NCI-H345 (cell line): ENCODE results near the gene LRRC57.

ENCODE experiments used
- DNase-seq: peaks from one replicate; lab custom pipeline; 2025; lab: John Stamatoyannopoulos, UW

Gene LRRC57

DNA sequence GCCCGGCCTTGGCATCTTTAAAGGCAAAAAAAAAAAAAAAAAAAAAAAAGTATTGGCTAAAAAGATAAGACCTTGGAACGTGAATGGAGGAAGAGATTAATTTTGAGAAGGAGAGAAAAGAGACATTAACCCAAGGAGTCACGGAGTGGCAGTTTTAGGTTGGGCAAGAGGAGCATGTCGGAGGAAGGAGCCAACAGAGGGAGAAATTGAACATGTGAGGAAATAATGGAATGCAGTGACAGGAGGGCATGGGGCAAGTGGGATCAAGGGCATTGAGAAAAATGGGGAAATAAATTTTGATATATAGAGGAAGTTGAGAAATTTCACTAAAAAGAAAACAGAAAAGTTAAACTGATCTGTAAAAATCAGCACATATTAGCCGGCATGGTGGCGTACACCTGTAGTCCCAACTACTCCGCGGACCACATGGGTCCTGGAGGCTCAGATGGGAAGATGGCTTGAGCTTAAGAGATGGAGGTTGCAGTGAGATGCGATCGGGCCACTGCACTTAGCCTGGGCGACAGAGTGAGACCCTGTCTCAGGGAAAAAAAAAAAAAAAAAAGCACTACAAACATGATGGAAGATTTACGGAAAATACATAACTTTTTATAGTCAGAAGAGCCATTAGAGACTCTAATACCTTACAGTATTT, 1.3 kb upstream of the LRRC57 start:
- DNase-seq, result no peak

- no peak for DNase-seq
Measured at GRCh38 chr15:42549032-42549491, 469 bp upstream of the LRRC57 start.

- no peak for DNase-seq
Measured at GRCh38 chr15:42547918-42548248, 710 bp downstream of the LRRC57 start.

DNA sequence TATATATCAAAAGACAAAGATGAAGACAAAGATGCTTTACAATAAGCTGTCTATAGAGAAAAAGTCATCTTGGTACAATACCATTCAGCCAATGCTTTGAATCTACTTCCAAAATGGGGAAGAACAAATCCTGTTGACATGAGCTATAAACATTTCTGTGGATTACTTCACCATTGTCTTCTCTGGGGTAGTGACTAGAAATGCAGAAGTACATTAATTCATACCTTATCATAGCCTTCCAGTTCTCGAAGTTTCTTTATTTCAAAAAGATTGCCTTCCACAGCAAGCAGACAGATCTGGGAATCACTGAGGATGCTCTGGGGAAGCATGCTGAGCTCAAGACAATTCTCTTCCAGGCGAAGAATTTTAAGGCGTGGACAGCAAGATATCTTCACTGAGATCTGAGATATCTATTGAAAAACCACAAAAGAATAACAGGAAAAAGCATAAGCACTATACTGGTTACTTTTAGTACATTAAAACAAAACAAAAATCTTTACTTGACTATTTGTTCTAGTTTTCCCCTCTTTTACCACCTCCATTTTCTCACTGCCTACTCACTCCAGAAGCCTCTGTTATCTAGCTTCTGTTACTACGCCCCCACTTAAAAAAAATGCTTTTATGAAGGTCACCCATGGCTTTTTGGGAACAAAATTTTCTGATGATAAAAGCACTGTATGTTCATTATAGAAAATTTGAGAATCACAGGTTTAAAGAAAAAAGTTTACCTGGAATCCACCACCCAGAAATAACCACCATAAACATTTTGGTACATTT, 3.6 kb downstream of the LRRC57 start:
- no peak for DNase-seq

DNA sequence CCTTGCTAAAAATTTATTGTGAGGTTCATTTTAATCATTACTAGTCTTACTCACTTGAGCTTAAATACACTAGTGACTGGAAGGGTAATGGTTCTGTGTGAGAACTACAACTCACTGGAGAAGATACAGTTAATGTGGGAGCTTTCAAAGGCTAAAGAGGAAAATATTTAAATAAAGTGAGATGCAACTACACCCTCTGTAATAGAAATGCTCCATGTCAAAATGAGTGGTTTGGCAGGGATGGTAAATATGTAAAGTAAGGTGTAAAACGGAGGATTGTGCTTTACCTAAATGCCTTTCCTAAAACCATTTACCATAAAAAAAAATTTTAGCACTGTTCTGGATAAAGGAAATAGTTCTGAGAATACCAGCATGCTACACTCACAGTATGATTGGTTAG, 15.3 kb downstream of the LRRC57 start:
- DNase-seq, result no peak

- DNase-seq, result no peak
Measured at GRCh38 chr15:42528970-42529369, 19.6 kb downstream of the LRRC57 start.

DNA sequence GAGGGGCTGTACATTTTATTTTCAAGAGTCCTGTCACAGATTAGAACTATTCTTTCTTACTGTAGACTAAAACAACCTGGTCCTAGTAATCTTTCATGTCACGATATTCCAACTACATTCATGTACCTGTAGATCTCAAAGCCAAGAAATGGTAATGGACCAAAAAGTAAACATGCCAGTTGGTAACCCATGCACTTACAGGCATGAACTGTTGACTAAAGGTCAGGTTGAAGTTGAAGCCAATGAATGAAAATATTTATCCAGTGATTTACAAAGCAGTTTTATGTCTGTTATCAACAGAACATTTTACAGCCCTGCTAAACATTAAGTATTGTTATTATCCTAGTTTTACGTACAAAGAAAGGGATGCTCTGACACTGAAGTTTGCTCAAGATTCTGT, 25.3 kb downstream of the LRRC57 start:
- DNase-seq, result peak; percentile 1

DNA sequence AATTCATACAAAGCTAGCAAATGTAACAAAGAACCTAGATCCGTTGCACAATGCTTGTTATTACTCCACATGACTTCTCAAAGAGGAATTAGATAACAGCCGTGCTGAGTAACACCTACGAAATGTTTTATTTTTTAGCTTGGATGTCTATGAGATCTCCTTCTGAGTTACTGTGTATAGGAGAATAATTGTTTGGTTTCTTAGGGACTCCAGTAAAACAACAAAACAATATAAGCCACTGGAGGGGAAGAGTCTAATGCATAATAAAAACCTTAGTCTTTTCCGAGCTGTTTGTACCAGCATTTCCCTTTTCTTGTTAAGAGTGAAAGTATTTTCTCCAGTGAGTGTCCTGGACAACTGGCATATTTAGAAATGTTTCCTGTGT, 37.6 kb downstream of the LRRC57 start:
- DNase-seq, result no peak

DNA sequence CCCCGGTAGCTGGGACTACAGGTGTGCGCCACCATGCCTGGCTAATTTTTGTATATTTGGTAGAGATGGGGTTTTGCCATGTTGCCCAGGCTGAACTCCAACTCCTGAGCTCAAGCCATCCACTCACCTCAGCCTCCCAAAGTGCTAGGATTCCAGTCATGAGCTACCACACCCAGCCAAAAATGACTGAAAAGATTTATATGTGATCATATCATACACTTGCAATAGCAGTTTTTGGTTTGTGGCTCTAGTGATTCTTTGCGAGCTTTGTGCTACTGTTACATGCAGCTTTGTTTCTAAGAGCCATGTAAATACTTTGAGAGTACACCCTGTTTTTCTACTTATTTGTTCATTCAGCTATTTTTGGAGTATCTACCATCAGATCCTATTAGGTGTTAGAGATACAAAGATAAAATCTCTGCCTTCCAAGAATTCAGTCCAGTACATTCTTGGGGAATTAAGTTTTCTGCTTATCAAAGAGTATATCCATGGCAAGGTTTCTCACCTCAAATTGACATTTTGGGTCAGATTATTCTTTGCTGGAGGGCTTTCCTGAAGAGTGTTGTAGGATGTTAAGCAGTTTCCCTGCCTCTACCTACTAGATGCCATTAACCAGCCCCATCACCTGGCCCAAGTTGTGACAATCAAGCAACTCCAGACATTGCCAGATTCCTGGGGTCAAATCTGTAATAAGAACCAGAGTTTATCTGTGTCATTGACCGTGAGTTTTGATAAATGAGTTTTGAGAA, 38.2 kb downstream of the LRRC57 start:
- no peak for DNase-seq

DNA sequence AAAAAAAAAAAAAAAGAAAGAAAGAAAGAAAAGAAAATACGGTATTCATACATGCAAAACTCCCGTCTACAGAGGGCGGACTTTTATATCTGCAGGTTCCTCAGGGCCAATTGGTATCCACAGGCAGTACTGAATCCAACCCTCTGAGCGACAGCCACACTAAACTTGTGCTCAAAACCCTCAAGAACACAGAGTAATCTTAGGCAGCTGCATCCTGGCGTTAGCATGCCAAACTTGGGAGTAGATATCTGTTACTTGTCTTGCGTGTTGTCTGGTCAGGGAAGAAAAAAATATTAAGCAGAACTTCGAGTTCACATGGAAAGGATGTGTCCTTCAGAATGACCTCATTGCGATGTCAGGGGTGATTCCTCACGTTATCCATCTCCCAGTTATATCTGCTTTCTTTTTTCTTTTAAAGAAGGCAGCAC, 40.3 kb downstream of the LRRC57 start:
- no peak for DNase-seq

DNA sequence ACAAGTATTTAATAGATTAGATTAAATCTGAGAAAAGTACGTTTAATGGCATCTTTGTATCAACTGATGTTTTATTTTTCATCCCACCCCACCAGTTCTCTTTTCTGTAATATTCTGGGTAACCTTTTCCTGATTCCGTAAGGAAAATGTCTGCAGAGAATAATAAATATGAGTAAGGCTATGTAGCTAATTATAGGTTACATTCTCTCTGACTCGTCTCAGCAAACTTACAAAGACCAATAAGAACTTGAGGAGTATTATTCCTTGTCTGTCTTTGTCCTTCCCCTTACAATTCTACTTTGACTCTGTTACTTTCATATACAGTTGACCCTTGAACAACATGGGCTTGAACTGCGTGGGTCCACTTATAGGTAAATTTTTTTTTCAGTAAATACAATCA, 41.1 kb downstream of the LRRC57 start:
- DNase-seq, result no peak

DNA sequence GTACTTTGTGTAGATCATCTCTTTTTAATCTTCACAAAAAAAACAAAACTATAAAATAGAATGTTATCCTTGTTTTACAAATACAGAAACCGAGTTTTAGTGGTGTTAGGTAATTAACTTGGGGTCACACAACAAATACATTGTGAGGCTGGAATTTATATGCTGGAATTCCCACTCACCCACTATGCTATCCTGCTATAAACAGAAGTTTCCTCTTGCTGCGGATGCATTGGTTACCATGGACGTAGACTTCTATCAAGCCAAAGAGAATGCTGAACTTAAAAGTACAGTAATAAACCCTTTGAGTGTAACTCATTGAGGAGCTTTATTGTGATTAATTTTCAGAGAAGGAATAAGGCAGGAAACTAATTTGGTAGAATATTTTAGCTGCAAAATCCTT, 44.0 kb downstream of the LRRC57 start:
- no peak for DNase-seq

DNA sequence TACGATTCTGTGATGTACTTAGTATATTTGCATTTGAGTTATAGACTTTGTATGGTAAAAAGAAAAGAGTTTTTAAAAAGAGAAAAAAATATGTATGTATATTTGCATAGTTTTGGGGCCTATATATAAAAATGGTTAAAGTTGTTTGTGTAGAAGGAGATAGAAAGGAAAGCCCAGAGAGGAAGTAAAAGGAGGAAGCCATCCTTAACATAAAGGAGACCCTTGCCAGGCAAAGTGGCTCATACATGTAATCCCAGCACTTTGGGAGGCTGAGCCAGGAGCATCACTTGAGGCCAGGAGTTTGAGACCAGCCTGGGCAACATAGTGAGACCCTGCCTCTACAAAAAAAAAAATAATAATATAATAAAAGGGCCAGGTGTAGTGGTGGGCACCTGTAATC, 44.8 kb downstream of the LRRC57 start:
- no peak for DNase-seq

- no peak for DNase-seq
Measured at GRCh38 chr15:42502477-42502876, 46.1 kb downstream of the LRRC57 start.

DNA sequence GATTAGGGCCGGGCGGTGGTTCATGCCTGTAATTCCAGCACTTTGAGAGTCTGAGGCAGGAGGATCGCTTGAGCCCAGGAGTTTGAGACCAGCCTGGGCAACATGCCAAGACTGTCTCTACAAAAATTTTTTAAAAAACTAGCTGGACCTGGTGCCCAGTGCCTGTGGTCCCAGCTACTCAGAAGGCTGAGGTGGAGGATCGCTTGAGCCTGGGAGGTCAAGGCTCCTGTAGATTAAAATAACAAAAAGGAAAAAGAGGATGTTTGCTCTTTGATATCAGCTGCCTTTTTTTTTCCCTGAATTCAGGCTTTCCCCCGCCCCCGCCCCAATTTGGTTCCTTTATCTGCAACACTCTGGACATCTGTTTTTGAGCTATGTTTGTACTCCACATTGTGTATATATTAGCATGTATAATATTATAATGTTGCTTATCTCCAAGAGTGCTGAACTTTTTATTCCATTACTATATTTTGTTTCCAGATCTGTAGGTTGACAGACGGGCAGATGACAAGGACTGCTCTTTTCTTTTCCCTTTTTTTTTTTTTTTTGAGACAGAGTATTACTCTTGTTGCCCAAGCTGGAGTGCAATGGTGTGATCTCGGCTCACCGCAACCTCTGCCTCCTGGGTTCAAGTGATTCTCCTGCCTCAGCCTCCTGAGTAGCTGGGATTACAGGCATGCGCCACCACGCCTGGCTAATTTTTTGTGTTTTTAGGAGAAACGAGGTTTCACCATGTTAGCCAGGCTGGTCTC, 48.6 kb downstream of the LRRC57 start:
- no peak for DNase-seq

GRCh38 chr15:42498212-42499068, 50.2 kb downstream of the LRRC57 start:
- DNase-seq, result no peak

DNA sequence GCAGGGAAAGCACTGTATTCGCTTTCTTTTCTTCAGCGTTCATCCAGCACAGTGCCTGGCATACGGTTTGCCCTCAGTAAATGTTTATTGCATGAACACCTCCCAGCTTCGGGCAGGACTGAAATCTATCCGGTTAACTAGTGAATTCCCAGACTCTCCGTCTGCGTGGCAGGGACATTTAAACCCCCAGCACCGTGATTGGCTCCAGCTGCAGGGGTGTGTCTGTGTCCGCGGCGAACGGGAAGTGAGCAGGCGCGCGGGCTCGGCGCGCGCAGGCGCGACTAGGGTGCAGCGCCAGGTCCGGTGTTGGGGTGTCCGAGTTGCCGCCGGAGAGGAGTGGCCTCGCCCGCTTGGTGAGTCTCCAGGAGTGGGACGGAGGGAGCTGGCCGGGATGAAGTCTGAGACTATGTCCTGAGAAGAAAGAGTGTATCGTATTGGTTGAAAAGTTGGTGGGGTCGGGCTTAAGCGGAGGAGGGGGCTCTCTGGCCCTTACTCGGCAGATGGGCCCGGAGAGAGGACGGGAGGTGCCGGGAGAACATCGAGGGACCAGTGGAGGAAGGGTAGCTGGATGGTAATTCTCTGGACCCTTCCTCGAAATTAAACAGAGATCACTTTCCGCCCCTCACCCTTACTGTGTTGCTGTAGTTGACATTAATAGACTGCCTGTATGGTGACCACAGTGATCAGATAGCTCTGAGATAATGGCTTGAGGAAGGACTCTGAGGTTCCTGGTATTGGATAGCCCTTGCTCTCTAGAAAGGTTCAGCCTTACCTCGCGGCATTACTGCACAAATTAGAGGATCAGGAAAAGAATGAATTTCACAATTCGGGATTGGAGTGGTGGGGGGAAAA, 53.0 kb downstream of the LRRC57 start, which contains the start of gene SNAP23:
SNAP23 (plus strand) TSS at position 274 of the 852 bp plus-strand sequence. CDS start 16,213 bp downstream, outside the sequence.
- peak; percentile 83 for DNase-seq

DNA sequence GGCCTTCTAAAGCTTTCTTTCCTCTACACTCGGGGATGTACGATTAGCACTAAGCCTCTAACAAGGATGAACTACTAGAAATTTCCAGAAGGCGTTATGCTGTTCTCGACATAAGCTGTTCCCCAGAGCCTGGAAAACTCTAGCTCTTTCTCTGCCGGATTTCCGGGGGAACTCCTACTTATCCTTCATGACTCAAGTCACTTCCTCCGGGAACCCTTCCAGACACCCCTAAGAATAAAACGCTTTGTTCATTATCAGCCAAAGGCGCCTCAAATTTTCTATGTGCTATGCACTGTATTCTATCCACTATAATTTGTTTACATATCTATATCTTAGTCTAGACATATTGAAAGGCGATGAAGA, 53.6 kb downstream of the LRRC57 start:
- peak; percentile 6 for DNase-seq

- DNase-seq, result no peak
Measured at GRCh38 chr15:42493679-42494078, 54.9 kb downstream of the LRRC57 start.

DNA sequence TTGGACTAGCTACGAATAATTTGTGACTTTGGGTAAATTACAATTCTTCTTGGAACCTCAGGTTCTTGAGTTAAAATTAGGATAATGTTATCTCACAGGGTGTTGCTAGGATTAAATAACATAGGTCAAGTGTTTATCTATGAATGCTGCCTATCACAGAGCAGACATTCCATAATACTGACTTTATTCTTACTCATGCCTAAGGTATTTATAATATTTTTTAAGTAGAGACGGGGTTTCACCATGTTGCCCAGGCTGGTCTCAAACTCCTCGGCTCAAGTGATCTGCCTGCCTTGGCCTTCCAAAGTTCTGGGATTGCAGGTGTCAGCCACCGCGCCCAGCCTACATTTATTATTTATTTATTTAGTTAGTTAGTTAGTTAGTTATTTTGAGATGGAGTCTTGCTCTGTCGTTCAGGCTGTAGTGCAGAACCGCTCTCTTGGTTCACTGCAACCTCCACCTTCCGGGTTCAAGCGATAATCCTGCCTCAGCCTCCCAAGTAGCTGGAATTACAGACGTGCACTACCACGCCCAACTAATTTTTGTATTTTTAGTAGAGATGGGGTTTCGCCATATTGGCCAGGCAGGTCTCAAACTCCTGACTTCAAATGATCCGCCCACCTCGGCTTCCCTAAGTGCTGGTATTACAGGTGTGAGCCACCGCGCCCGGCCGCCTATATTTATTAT, 56.9 kb downstream of the LRRC57 start:
- DNase-seq, result no peak
